Activated CD4-positive, alpha-beta memory T cell treated with anti-CD3 and anti-CD28 coated beads for 36 hours (primary cell): Measurements from ENCODE around the gene MYO1G. TPM values are rescaled to one million over a fixed set of nuclear protein-coding genes. Genes with fewer than 3 reads are reported as not detected.
A peak's percentile ranks its signal among the peaks of the same experiment; 100 is the strongest.

ENCODE experiments used
- CTCF ChIA-PET: fragments of 350-600 bp; sonication (Branson Sonifier 250); formaldehyde crosslinking; loops from one replicate; lab custom pipeline; 2021; ENCODE audit warnings: antibody characterized with exemption, inconsistent platforms; lab: Charles Lee
- POLR2A ChIA-PET: fragments of 350-600 bp; sonication (Branson Sonifier 250); formaldehyde crosslinking; loops from one replicate; lab custom pipeline; 2021; ENCODE audit warnings: antibody characterized with exemption; lab: Charles Lee
- DNase-seq: peaks from one replicate; pipeline ENCODE4 v3.0.0-alpha.2; 2020
- H3K27ac Mint-ChIP-seq: one replicate; pipeline ENCODE4 v1.8.0; 2021; ENCODE audit warnings: mixed read lengths
- H3K27me3 Mint-ChIP-seq: one replicate; pipeline ENCODE4 v1.8.0; 2021; ENCODE audit warnings: mixed read lengths
- H3K36me3 Mint-ChIP-seq: one replicate; pipeline ENCODE4 v1.8.0; 2021; ENCODE audit warnings: mixed read lengths
- H3K4me1 Mint-ChIP-seq: one replicate; pipeline ENCODE4 v1.8.0; 2021; ENCODE audit warnings: low read depth, mixed read lengths
- H3K4me3 Mint-ChIP-seq: one replicate; pipeline ENCODE4 v1.8.0; 2021; ENCODE audit warnings: mild to moderate bottlenecking, mixed read lengths
- H3K9me3 Mint-ChIP-seq: one replicate; pipeline ENCODE4 v1.8.0; 2021; ENCODE audit warnings: mixed read lengths
- intact Hi-C: fragments of 100-400 bp; cut with micrococcal nuclease; formaldehyde crosslinking; loops from one replicate; pipeline ENCODE4 v1.15.1; 2023
- total RNA-seq, 2 experiments: library from RNA; stranded (reverse); gene quantifications; one replicate each; pipeline ENCODE4 v1.2.3, GENCODE V29; 2021

MYO1G gene
- total RNA-seq, 2 experiments from 2014 or later, result 429 to 436 TPM

DNA sequence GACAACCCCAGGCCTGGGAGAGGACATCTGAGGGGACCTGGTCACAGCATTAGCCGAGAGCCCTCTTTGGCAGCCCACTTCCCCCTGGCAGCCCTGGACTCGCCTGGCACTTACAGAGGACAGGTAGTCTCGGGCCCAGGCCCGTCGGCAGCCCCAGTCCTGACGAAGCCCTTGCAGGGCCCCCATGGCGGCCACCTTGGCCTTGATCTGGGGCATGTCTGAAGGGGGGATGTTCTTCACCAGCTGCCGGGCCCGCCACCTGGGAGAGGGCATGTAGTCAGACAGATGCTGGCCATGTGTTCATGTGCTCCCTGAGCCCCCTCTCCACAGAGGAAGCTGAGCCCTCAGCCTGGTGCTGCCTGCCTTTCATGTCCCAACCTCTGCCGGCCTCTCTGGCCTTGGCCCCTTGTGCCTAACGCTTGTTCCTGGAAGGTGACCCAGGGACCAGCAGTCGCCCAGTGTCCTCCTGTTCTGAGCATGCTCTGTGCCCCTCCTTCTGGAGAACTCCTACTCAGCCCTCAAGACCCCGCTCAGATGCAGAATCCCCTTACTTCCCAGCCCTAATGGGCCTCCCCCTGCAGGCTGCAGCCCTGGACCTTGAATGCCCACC is 13.9 kb downstream of the MYO1G start:
- ChIA-PET POLR2A (interaction anchor here (0.8 to 7.6 kb wide), 7 partner anchors 9 to 171 kb away, joined by 3 to 56 read pairs (median 7); partner anchors contain the start of gene MYO1G), CTCF (interaction anchor here (1.3 to 1.5 kb wide), 5 partner anchors 8 to 214 kb away, joined by 3 to 13 read pairs (median 4); partner anchors contain the start of gene H2AZ2)
- peak overlapping the region; percentile 42 for H3K27ac Mint-ChIP-seq
- no peaks in the 10 kb centered on the region for H3K27me3 Mint-ChIP-seq
- H3K9me3 Mint-ChIP-seq, result no peaks in the 10 kb centered on the region
- peaks cover 11% of the 10 kb centered on the region for H3K4me1 Mint-ChIP-seq
- peaks cover 53% of the 10 kb centered on the region for H3K36me3 Mint-ChIP-seq
- intact Hi-C loops, result no loop called here
- no peak overlapping the region for H3K4me3 Mint-ChIP-seq
- DNase-seq, result no peak

- ChIA-PET CTCF (interaction anchor here (1.0 to 1.5 kb wide), 6 partner anchors 9 to 214 kb away, joined by 3 to 13 read pairs (median 4); partner anchors contain the start of gene H2AZ2), POLR2A (interaction anchor here (1.0 to 7.6 kb wide), 4 partner anchors 9 to 171 kb away, joined by 4 to 56 read pairs (median 8); no protein-coding TSS in a partner anchor)
- DNase-seq, result no peak
- Mint-ChIP-seq H3K4me3 (no peak overlapping the region), H3K9me3 (no peaks in the 10 kb centered on the region), H3K4me1 (peaks cover 16% of the 10 kb centered on the region), H3K27ac (no peak overlapping the region), H3K27me3 (no peaks in the 10 kb centered on the region), H3K36me3 (peaks cover 54% of the 10 kb centered on the region)
- intact Hi-C loops, result no loop called here
Measured at GRCh38 chr7:44964384-44964830, 14.4 kb downstream of the MYO1G start.

DNA sequence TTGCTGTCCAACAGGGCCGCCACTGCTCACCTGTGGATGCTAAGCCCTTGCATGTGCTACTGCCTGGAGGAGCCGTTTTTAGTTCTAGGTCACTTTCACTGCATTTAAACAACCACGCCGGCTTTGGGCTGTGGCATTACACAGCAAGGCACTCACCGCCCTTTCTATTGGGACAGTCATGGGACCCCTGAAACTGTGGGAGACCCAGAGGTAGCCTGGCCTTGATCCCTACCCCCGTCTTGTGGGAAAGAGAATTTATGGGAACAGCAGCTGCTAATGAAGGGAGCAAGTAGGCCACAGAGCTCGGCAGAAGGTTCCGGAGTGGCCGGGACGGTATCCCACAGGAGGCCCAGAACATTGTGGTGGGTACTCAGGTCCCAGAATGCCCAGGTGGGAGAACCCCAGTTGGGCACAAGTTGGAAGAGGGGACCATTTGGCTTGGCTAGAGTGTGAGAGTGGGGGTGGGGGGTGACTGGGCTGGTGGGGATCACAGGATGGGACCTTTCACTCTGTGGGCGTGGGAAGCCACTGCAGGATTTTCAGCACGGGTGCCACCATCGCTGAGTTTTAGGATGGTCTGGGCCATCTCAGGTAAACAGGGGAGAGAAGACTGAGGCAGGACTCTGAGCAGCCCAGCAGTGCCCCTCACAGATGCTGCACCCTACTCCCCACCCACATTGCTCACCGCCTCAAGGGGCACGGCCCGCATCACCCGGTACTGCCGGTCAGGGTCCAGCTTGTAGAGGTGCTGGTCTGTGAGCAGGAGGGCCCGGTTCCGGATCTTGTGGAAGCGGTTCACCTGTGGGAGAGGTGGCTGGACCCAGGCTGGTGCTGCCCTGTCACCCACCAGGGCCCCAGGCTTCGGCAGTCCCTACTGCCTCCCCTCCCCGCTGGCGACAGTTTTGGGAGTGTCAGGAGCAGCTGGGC is 15.2 kb downstream of the MYO1G start:
- H3K9me3 Mint-ChIP-seq, result no peaks in the 10 kb centered on the region
- no peak for DNase-seq
- intact Hi-C loops, result no loop called here
- peaks cover 47% of the 10 kb centered on the region for H3K36me3 Mint-ChIP-seq
- ChIA-PET CTCF (interaction anchor here (0.7 to 1.5 kb wide), 6 partner anchors 9 to 213 kb away, joined by 3 to 13 read pairs (median 4); partner anchors contain the start of gene H2AZ2), POLR2A (interaction anchor here (0.6 to 7.6 kb wide), 5 partner anchors 10 to 389 kb away, joined by 3 to 56 read pairs (median 4); no protein-coding TSS in a partner anchor)
- H3K27ac Mint-ChIP-seq, result peak overlapping the region; percentile 33
- peaks cover 23% of the 10 kb centered on the region for H3K4me1 Mint-ChIP-seq
- H3K4me3 Mint-ChIP-seq, result no peak overlapping the region
- H3K27me3 Mint-ChIP-seq, result no peaks in the 10 kb centered on the region

GRCh38 chr7:44962483-44963251 is 16.1 kb downstream of the MYO1G start:
- intact Hi-C loops, result no loop called here
- POLR2A ChIA-PET, result interaction anchor here (0.8 to 7.6 kb wide), 5 partner anchors 8 to 105 kb away, joined by 3 to 56 read pairs (median 5); no protein-coding TSS in a partner anchor
- peaks cover 21% of the 10 kb centered on the region for H3K4me1 Mint-ChIP-seq
- DNase-seq, result no peak
- no peaks in the 10 kb centered on the region for H3K27me3 Mint-ChIP-seq
- peaks cover 39% of the 10 kb centered on the region for H3K36me3 Mint-ChIP-seq
- CTCF ChIA-PET, result interaction anchor here (0.7 to 0.8 kb wide), 2 partner anchors 15 to 105 kb away, joined by 3 read pairs; no protein-coding TSS in a partner anchor
- H3K9me3 Mint-ChIP-seq, result no peaks in the 10 kb centered on the region
- no peak overlapping the region for H3K4me3 Mint-ChIP-seq
- peak overlapping the region; percentile 33 for H3K27ac Mint-ChIP-seq

DNA sequence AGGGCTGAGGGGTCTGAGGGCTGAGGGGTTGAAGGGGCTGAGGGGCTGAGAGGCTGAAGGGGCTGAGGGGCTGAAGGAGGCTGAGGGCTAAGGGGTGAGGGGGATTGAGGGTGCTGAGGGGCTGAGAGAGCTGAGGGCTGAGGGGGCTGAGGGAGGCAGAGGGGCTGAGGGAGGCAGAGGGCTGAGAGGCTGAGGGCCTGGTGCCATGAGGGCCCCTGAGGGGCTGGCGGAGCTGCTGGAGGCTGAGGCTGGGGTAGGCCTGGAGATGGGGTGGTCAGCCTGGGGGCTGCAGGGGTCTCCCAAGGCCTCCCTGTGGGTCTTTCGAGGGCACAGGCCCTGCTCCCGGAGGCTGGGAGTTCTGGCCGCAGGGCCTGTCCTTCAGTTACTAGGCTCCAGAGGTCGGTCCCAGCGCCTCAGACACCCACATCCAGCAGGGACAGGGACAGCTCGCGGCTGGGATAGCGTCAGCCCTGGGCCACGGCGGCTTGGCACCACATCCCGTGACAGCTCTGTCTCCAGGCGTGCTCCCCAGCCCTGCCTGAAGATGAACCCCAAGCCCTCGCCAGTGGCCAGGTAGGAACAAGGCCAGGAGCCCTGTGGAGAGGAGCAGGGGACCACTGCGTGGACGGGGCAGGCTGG is 16.9 kb downstream of the MYO1G start:
- DNase-seq, result no peak
- Mint-ChIP-seq H3K4me3 (no peak overlapping the region), H3K36me3 (peaks cover 39% of the 10 kb centered on the region), H3K4me1 (peaks cover 21% of the 10 kb centered on the region), H3K27me3 (no peaks in the 10 kb centered on the region), H3K27ac (no peak overlapping the region), H3K9me3 (no peaks in the 10 kb centered on the region)
- ChIA-PET POLR2A (interaction anchor here (0.6 to 7.6 kb wide), 6 partner anchors 9 to 166 kb away, joined by 3 to 56 read pairs (median 4); no protein-coding TSS in a partner anchor), CTCF (interaction anchor here (0.8 kb wide), 1 partner anchor 105 kb away, joined by 3 read pairs; no protein-coding TSS in a partner anchor)
- intact Hi-C loops, result no loop called here

DNA sequence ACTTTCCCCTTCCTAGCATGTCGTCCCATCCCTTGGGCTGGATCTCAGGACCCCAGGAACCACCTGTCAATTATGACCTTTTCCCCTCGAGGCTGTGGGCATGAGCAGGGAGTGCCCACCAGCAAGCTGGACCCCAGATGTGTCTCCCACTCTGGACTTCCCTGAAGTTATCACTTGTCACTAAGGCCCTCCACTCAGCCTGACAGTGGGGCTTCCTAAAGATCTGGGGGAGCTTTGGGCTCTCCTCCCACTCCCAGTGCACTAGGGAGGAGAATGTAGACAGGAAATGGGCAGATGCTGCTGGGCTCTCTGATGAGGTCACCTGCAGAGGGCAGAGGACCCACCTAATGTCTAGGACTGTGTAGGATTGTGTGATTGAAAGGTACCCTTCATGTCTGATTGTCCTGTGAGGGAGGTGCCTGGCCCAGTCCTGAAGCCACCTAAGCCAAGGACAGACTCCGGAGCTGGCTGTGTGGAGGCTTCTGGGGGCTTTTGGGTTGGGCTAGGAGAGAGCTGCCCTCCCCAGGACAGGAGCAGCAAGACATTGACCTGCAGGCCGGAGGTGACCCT is 18.7 kb downstream of the MYO1G start:
- Mint-ChIP-seq H3K27ac (peak overlapping the region; percentile 81), H3K36me3 (peaks cover 23% of the 10 kb centered on the region), H3K4me1 (peaks cover 21% of the 10 kb centered on the region), H3K27me3 (no peaks in the 10 kb centered on the region), H3K9me3 (no peaks in the 10 kb centered on the region), H3K4me3 (peak overlapping the region; percentile 6)
- CTCF ChIA-PET, result interaction anchor here (1.1 to 1.2 kb wide), 2 partner anchors 12 to 176 kb away, joined by 3 to 4 read pairs; no protein-coding TSS in a partner anchor
- POLR2A ChIA-PET, result interaction anchor here (1.0 to 7.6 kb wide), 4 partner anchors 11 to 354 kb away, joined by 3 to 56 read pairs (median 4); partner anchors contain the start of genes MYO1G and OGDH
- intact Hi-C loops, result no loop called here
- no peak for DNase-seq

DNA sequence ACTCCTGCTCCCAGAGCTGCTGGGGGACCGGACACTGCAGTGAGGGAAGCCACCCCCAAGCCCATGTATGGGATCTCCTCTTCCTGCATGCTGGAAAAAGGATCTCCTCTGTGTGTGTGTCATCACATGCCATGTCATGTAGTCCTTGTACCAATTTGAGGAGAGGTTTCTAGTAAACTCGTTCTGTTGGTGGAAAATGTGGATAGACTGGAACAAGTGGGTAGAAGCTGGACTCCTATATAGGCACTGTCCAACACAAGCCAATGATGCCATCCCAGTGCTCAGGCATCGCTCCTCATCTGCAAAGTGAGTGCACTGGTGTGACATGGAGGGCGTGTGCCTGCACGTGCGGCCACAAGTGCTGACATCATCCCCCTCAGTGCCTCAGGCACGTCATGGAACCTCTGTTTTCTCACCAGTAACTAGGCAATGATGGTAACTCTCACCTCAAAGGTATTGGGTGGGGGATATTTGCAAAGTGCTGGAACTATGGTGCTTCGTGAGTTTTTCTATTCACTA is 19.3 kb downstream of the MYO1G start:
- ChIA-PET POLR2A (interaction anchor here (1.5 to 7.6 kb wide), 3 partner anchors 11 to 20 kb away, joined by 4 to 56 read pairs (median 4); partner anchors contain the start of gene MYO1G), CTCF (interaction anchor here (1.1 to 1.2 kb wide), 2 partner anchors 13 to 177 kb away, joined by 3 to 4 read pairs; no protein-coding TSS in a partner anchor)
- H3K36me3 Mint-ChIP-seq, result peaks cover 21% of the 10 kb centered on the region
- H3K27me3 Mint-ChIP-seq, result no peaks in the 10 kb centered on the region
- H3K4me3 Mint-ChIP-seq, result no peak overlapping the region
- H3K27ac Mint-ChIP-seq, result peak overlapping the region; percentile 81
- no peaks in the 10 kb centered on the region for H3K9me3 Mint-ChIP-seq
- intact Hi-C loops, result no loop called here
- peaks cover 21% of the 10 kb centered on the region for H3K4me1 Mint-ChIP-seq
- DNase-seq, result peak; percentile 81

DNA sequence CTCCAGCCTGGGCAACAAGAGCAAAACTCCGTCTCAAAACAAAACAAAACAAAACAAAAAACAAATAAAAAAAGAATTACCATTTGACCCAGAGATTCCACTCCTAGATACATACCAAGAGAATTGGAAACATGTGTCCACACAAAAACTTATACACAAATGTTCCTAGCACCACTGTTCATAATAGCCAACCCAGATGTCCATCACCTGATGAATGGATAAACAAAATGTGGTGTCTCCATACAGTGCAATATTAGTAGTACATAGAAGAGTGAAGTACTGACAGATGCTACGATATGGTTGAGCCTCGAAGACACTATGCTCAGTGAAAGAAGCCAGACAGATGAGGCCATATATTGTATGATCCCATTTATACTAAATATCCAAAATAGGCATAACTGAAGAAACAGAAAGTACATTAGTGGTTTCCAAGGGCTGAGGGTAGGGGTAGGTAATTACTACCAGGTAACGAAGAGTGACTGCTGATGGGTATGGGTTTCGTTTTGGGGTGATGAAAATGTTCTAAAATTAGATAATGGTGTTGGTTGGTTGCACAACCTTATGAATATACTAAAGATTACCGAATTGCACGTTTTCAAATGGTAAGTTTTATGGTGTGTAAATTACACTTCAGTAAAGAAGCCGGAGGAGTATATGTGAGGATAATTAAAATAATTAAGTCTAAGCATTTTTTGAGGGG is 20.0 kb downstream of the MYO1G start:
- H3K4me1 Mint-ChIP-seq, result peaks cover 21% of the 10 kb centered on the region
- H3K36me3 Mint-ChIP-seq, result peaks cover 17% of the 10 kb centered on the region
- H3K4me3 Mint-ChIP-seq, result no peak overlapping the region
- no peaks in the 10 kb centered on the region for H3K27me3 Mint-ChIP-seq
- intact Hi-C loops, result no loop called here
- POLR2A ChIA-PET, result interaction anchor here (1.5 to 7.6 kb wide), 4 partner anchors 12 to 20 kb away, joined by 4 to 56 read pairs (median 5); partner anchors contain the start of gene MYO1G
- CTCF ChIA-PET, result no interaction called here
- peak overlapping the region; percentile 34 for H3K27ac Mint-ChIP-seq
- no peaks in the 10 kb centered on the region for H3K9me3 Mint-ChIP-seq
- DNase-seq, result no peak

DNA sequence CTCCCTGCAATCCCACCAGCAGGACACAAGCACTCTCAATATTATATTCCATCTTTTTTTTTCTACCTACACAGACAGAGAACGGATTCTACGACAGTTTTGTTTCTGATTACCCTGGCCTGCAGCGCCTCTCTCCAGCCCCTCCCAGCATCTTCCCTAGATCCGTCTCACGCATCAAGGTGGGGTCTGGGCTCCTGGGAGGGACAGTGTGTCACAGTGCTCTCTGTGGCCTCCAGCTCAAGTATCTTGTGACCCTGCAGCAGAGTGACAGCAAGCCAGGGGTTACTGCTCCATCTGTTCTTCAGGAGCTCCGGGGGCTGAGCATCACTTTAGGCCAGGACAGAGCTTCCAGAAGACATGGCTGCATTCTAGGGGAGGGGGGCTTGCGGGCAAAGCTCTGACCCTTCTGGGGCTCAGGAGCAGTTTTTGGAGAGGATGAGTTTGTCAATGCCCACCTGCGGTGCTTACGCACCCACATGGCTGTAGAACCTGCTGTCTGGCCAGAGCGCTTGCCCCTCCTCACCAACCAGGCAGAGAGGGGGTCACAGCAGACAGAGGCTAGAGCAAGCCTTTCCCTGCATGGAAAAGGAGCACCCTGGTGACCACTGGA is 22.6 kb downstream of the MYO1G start:
- Mint-ChIP-seq H3K27ac (no peak overlapping the region), H3K36me3 (peaks cover 11% of the 10 kb centered on the region), H3K4me1 (peaks cover 21% of the 10 kb centered on the region), H3K27me3 (no peaks in the 10 kb centered on the region), H3K4me3 (no peak overlapping the region), H3K9me3 (no peaks in the 10 kb centered on the region)
- ChIA-PET CTCF (interaction anchor here (0.8 kb wide), 1 partner anchor 15 kb away, joined by 3 read pairs; no protein-coding TSS in a partner anchor), POLR2A (interaction anchor here (1.0 to 2.9 kb wide), 5 partner anchors 8 to 180 kb away, joined by 3 to 12 read pairs (median 4); partner anchors contain the start of gene MYO1G)
- intact Hi-C loops, result no loop called here
- no peak for DNase-seq
